Panc1 (cell line): Measurements from ENCODE around the gene HTR3C. TPM values are rescaled to one million over a fixed set of nuclear protein-coding genes. Genes with fewer than 3 reads are reported as not detected.

Source experiments
- ATAC-seq: fragments of 200-7000 bp; cut with Tn5 transposase; 2 replicates; pipeline ENCODE4 v1.9.1; 2020; ENCODE audit warnings: mild to moderate bottlenecking, moderate library complexity
- BruUV-seq: library from RNA; stranded (reverse); fragments of 400-500 nt; replicated peaks from 2 replicates; lab custom pipeline; 2021; lab: Mats Ljungman, UMichigan
- CTCF ChIA-PET: fragments of 300-600 bp; sonication (Branson Sonifier 250); formaldehyde crosslinking; loops from one replicate; lab custom pipeline; 2022; ENCODE audit warnings: antibody characterized with exemption; lab: Charles Lee
- POLR2A ChIA-PET: fragments of 300-600 bp; sonication (Branson Sonifier 250); formaldehyde crosslinking; loops from one replicate; lab custom pipeline; 2022; ENCODE audit warnings: antibody characterized with exemption; lab: Charles Lee
- DNase-seq: peaks from one replicate; pipeline ENCODE4 v3.0.0-alpha.2; 2010; ENCODE audit warnings: low read depth, low spot score
- H3K27ac ChIP-seq: 2 replicates; pipeline ENCODE4 v1.5.1; 2011; ENCODE audit warnings: mild to moderate bottlenecking, low read length, inconsistent platforms
- H3K27me3 ChIP-seq: fragments of 200-500 bp; sonication (Bioruptor generic); 2 replicates; pipeline ENCODE4 v1.6.0; 2014; ENCODE audit warnings: low read length, inconsistent platforms; ENCODE audit not compliant: control insufficient read depth, insufficient read depth
- H3K36me3 ChIP-seq: fragments of 200-500 bp; sonication (Bioruptor generic); 2 replicates; pipeline ENCODE4 v1.5.1; 2014; ENCODE audit warnings: inconsistent platforms, mild to moderate bottlenecking, low read length, moderate library complexity; ENCODE audit not compliant: control insufficient read depth, insufficient read depth
- H3K4me1 ChIP-seq: 2 replicates; pipeline ENCODE4 v1.5.1; 2011; ENCODE audit warnings: inconsistent platforms, mild to moderate bottlenecking, low read length, moderate library complexity; ENCODE audit not compliant: control insufficient read depth, insufficient read depth
- H3K4me3 ChIP-seq, 2 experiments: 2 replicates each; pipeline ENCODE4 v1.5.1; 2011 to 2012; ENCODE audit warnings: low read depth in 2 of 2, low read length in 2 of 2, mild to moderate bottlenecking in 2 of 2, inconsistent platforms in 1 of 2, moderate library complexity in 1 of 2
- H3K9me3 ChIP-seq: fragments of 200-500 bp; sonication (Bioruptor generic); 2 replicates; pipeline ENCODE4 v1.5.1; 2014; ENCODE audit warnings: low read depth, mild to moderate bottlenecking, inconsistent platforms, low read length, moderate library complexity; ENCODE audit not compliant: control insufficient read depth, insufficient read depth
- CTCF ChIP-seq: fragments of 450-650 bp; IDR thresholded peaks from 2 replicates; pipeline ENCODE4 v1.5.1; 2017; ENCODE audit warnings: mild to moderate bottlenecking
- POLR2AphosphoS5 ChIP-seq: IDR thresholded peaks from 2 replicates; pipeline ENCODE4 v1.6.1; 2012; ENCODE audit warnings: mild to moderate bottlenecking, low read depth, low read length, moderate library complexity
- SIN3A ChIP-seq: IDR thresholded peaks from 2 replicates; pipeline ENCODE4 v1.6.1; 2012; ENCODE audit warnings: low read depth, mild to moderate bottlenecking, low read length, moderate library complexity, borderline replicate concordance; ENCODE audit not compliant: insufficient read depth
- TCF7L2 ChIP-seq: IDR thresholded peaks from 2 replicates; pipeline ENCODE4 v1.6.1; 2011; ENCODE audit warnings: mild to moderate bottlenecking, low read depth, low read length, inconsistent platforms
- in situ Hi-C: cut with HindIII; loops from 2 replicates; pipeline ENCODE4 v1.10.0; 2016; ENCODE audit warnings: low sequenced_read_pairs, low pct_unique_long_range_greater_than_20kb
- intact Hi-C: fragments of 100-400 bp; cut with micrococcal nuclease; formaldehyde crosslinking; loops from one replicate; pipeline ENCODE4 v1.10.0; 2022; ENCODE audit not compliant: unreplicated experiment
- total RNA-seq: library from RNA; stranded (reverse); gene quantifications from one replicate; pipeline ENCODE4 v1.2.1, GENCODE V29; 2021; ENCODE audit not compliant: unreplicated experiment
- TF ChIP-seq, protein P1 (sequence below), 2 experiments: IDR thresholded peaks; 2 replicates each; pipeline ENCODE4 v1.6.1; 2011 to 2012; ENCODE audit warnings: low read depth in 2 of 2, control low read depth in 1 of 2, low read length in 1 of 2, mild to moderate bottlenecking in 1 of 2, moderate library complexity in 1 of 2; ENCODE audit not compliant: insufficient read depth in 1 of 2

Gene HTR3C
- total RNA-seq, 1 experiment from 2014 or later, result not detected

GRCh38 chr3:184066211-184066610 lies 13.4 kb downstream of the HTR3C start:
- DNase-seq (no peak), ATAC-seq (no peak)
- intact Hi-C loops, result no loop called here
- TF ChIP-seq SIN3A (no peak), POLR2AphosphoS5 (no peak), TCF7L2 (no peak)
- TF ChIP-seq, protein P1, sequence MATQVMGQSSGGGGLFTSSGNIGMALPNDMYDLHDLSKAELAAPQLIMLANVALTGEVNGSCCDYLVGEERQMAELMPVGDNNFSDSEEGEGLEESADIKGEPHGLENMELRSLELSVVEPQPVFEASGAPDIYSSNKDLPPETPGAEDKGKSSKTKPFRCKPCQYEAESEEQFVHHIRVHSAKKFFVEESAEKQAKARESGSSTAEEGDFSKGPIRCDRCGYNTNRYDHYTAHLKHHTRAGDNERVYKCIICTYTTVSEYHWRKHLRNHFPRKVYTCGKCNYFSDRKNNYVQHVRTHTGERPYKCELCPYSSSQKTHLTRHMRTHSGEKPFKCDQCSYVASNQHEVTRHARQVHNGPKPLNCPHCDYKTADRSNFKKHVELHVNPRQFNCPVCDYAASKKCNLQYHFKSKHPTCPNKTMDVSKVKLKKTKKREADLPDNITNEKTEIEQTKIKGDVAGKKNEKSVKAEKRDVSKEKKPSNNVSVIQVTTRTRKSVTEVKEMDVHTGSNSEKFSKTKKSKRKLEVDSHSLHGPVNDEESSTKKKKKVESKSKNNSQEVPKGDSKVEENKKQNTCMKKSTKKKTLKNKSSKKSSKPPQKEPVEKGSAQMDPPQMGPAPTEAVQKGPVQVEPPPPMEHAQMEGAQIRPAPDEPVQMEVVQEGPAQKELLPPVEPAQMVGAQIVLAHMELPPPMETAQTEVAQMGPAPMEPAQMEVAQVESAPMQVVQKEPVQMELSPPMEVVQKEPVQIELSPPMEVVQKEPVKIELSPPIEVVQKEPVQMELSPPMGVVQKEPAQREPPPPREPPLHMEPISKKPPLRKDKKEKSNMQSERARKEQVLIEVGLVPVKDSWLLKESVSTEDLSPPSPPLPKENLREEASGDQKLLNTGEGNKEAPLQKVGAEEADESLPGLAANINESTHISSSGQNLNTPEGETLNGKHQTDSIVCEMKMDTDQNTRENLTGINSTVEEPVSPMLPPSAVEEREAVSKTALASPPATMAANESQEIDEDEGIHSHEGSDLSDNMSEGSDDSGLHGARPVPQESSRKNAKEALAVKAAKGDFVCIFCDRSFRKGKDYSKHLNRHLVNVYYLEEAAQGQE (IDR thresholded peaks at IDR 0.05; ENCODE audit: insufficient read depth in 1 of 2, low read depth in 2 of 2, low read length in 1 of 2), result no peak
- H3K4me3 ChIP-seq, result no peak overlapping the region
- POLR2A ChIA-PET, result no interaction called here
- H3K27me3 ChIP-seq, result no peaks in the 10 kb centered on the region; the same call in 1 of the 2 replicates
- CTCF ChIA-PET, result no interaction called here
- H3K36me3 ChIP-seq, result no peaks in the 10 kb centered on the region
- no peak overlapping the region for H3K27ac ChIP-seq
- no TSS peak for BruUV-seq
- no peaks in the 10 kb centered on the region for H3K4me1 ChIP-seq
- no peaks in the 10 kb centered on the region for H3K9me3 ChIP-seq
- in situ Hi-C loops, result no loop called here

GRCh38 chr3:184067573-184068055 lies 14.8 kb downstream of the HTR3C start:
- CTCF ChIA-PET, result no interaction called here
- intact Hi-C loops (no loop called here), in situ Hi-C loops (no loop called here)
- POLR2A ChIA-PET, result no interaction called here
- no peak overlapping the region for H3K27ac ChIP-seq
- no peaks in the 10 kb centered on the region for H3K36me3 ChIP-seq
- H3K4me1 ChIP-seq, result no peaks in the 10 kb centered on the region
- TF ChIP-seq TCF7L2, result no peak
- no peak for TF ChIP-seq POLR2AphosphoS5
- no peak for TF ChIP-seq SIN3A
- TF ChIP-seq CTCF, result no peak
- TF ChIP-seq, protein P1 (IDR thresholded peaks at IDR 0.05; ENCODE audit: insufficient read depth in 1 of 2, low read depth in 2 of 2, low read length in 1 of 2), result no peak
- no peaks in the 10 kb centered on the region for H3K9me3 ChIP-seq
- DNase-seq (no peak), ATAC-seq (0 out of 2 replicates have a peak, but pooled peaks have one; percentile 21)
- no TSS peak for BruUV-seq
- no peak overlapping the region for H3K4me3 ChIP-seq
- H3K27me3 ChIP-seq, result no peaks in the 10 kb centered on the region; the same call in 1 of the 2 replicates
